GM21515 (cell line): ENCODE data around the gene KIF20B.
"Not testable (repeated sequence)": the region's sequence is repeated elsewhere in the genome, so short reads cannot be mapped to it uniquely, and the experiment has no call there.

Experiments used
- ATAC-seq: cut with Tn5 transposase; IDR thresholded peaks from one replicate; pipeline ENCODE4 v1.9.1; 2021; ENCODE audit not compliant: unreplicated experiment

The KIF20B gene

DNA sequence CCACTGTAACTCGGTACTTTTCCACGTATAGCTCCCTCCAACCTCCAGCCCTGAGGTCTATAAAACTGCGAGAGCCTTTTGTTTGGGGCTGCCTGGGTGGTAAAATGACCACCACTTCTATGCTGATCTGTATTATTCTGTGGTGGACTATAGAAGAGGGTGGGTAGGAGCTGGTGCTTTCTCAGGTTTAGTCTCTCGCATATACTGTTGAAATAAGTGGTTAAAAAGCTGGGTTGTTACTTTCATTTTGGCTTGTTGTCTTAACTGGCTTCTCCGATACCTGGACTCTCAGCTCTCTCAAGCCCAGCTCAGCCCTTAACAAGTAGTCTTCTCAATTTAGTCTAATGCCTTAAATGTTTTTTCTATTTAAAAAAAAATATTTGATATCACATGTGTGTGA is 70.3 kb downstream of the KIF20B start:
- no peak for ATAC-seq

- ATAC-seq = no peak
Measured at GRCh38 chr10:89773081-89773480, 71.7 kb downstream of the KIF20B start.

DNA sequence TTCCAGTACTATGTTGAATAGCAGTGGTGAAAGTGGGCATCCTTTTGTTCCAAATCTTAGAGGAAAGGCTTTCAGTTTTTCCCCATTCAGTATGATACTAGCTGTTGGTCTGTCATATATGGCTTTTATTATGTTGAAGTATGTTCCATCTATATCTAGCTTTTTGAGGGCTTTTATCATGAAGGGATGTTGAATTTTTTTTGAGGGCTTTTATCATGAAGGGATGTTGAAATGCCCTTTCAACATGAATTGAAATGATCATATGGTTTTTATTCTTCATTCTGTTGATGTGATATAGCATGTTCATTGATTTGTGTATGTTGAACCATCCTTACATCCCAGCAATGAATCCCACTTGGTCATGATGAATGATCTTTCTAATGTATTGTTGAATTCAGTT is 75.3 kb downstream of the KIF20B start:
- no peak for ATAC-seq

DNA sequence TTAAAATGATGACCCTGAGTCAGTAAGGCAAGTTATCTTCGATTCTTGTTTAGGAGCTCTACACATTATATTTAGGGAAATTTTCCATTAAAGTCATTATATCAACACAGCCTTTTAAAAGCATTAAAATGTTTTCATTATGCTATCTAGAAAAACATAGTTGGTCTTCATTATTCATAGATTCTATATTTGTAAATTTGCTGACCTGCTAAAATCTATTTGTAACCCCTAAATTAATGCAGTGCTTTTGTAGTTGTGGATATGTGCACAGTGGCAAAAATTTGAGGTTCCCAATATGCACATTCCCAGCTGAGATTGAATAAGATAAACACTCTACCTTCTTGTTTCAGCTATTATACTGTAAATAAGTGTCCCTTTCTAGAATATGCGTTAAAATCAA is 81.1 kb downstream of the KIF20B start:
- ATAC-seq = no peak

GRCh38 chr10:89783406-89783805 is 82.0 kb downstream of the KIF20B start:
- no peak for ATAC-seq

DNA sequence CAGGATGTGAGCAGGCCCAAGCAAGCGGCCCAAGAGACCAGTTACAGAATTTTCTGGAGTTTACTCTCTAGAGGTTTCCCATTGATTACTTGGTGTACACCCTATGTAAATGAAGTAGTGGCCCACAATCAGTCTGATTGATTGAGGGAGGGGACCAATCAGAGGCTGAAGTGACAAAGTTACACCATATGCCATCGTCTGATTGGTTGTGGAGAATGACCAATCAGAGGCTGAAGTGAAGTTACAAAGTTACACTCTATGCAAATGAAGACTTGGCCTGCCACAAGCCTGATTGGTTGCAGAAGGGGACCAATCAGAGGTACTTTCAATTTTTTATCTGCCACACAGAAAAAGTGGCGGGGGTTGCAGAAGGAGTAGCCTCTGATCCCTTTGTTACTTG is 83.7 kb downstream of the KIF20B start:
- ATAC-seq = no peak

- ATAC-seq = no peak
Measured at GRCh38 chr10:89789188-89789877, 87.9 kb downstream of the KIF20B start.

DNA sequence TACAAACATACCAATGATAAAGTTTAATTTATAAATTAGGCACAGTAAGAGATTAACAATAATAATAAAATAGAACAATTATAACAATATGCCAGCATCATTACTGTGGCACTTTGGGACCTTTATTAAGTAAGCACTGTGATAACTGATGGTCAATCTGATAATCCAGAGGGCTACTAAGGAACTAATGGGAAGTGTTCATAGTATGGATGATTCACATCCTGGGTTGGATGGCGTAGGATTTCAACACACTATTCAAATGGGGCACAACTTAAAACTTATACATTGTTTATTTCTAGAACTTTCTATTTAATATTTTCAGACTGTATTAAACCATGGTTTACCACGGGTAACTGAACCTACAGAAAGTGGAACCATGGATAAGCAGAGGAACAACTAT is 90.8 kb downstream of the KIF20B start:
- no peak for ATAC-seq

DNA sequence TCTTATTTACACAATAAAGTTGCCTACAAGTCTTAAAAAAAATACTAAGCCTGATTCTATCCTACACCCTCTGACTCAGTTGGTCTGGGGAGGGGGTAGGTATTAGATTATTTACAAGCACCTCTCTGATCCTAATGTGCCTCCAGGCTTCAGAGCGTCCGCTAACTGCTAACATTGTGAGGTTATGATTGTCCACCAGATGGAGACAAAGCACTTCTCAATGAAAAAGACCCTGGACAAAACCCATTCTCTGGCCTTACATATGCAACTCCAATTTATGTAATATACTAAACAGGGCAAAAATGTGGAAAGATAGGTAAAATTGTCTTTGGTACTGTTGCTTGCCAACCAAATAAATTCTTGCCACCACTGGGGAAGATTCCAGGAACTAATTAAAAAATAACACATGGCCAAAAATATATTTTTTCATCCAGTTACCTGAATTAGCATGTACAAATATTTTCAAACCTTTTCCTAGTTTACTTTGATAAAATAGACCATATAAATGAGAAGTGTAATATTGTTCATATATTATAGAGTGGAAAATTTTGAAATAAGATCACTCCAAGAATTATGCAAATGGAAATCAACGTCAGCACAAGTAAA is 92.4 kb downstream of the KIF20B start:
- ATAC-seq = peak; percentile 70

DNA sequence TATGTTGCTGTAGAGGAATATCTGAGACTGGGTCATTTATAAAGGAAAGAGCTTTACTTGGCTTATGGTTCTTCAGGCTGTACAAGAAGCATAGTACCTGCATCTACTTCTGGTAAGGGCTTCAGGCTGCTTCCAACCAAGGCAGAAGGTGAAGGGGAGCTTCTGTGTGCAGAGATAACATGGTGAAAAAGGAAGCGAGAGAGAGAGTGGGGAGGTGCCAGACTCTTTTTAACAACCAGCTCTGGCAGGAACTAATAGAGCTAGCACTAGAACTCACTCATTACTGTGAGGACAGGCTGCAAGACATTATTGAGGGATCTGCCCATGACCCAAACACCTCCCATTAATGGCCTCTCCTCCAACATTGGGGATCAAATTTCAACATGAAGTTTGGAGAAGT is 94.5 kb downstream of the KIF20B start:
- ATAC-seq = peak; percentile 57

- ATAC-seq = no peak
Measured at GRCh38 chr10:89798092-89798491, 96.7 kb downstream of the KIF20B start.

DNA sequence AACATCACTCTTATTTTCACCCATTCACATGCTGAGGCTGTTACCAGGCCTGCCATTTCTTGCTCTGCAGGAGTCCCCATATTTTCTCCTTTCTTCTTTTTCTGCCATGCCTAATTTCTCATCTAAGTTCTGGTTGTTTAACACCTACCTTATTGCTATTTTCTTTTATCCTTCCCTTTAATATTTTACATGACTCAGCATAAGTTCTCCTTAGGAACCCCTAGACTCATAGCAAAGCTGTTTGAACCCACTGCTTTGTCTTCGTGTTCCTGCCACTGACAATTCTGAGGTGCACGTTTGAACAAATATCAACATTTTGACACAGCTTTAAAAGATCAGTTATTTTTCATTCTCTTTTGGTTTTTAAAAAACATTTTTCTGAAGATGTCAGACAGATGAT is 98.2 kb downstream of the KIF20B start:
- no peak for ATAC-seq

DNA sequence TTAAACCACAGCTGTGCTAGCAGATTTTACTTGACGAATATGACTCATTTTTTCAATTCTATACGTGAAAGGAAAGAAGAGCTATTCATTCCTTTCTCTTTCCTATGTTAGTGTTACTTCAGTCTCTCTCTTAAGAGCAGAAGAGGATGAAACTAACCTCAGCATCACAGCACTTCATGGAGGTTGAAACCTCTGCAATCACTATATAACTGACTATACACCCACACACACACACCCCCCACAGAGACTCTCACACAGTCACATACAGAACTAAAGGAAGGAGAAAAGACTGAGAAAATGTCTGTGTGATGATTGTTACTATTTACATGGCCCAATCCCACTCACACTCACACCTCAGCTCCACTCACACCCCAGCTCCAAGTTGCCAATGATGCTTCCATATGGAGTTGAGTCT is 104.2 kb downstream of the KIF20B start:
- peak; percentile 85 for ATAC-seq

DNA sequence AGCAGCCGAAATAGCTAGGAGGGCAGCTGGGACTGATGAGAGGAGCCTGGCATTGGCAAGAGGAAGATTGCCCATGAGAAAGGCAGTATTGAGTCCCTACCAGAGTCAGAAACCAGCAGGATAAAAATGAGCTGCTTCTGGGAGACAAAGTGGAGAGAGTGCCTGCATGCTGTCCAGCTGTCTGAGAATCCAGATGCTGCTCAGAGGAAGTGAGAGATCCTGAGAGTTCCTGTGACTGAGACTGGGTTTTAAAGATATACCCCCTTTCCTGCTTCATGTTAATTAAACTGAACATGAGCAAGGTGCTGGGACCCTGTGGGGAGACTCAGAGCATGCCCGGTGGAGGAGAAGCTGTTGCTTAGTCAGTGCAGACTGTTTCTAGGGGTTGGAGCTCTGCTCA is 107.5 kb downstream of the KIF20B start:
- ATAC-seq = no peak

DNA sequence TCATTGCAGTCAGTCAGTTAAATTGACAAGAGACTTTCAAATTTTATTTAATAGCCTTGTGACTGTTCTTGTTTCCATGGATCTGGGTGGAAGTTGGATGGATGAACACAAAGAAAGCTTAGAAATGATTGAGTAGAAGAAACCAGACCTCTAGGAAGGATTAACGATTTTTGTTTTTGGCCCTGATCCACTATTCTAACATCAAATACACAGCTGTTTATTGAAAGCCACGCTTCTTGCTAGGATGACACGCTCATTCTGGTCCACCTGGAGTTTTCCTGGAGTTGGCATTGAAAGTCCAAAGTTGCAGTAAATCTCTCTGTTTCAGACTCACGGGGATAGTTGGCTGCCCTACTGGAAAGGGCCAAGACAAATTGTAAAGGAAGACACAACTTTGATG is 108.4 kb downstream of the KIF20B start:
- ATAC-seq = no peak

DNA sequence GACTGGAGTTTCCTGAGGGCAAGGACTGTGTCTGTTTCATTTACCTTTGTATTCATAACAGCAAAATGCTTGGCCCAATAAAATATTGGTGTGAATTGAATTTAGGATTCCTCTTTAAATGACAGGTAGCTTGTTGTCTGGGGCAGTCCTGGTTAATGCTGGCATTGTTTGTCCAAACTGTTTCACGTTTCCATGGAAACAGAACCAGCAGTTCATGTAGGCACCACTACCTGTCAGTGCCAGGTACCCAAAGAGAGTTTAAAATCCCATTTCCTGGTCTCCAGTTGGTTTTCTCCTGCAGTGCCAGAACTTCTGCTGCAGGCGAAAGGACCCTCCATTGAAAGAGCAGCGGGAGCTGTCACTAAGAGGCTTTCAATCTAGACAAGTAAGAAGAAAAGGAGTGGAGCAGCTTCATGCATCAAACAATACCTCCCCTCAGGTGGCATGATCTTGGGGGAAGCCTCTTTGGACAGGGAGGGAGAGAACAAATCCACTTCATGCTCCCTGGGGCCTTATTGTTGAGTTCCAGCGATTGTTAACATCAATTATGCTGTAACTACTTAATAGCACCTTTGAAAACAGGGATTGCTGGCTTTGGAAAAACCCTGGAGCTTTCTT is 109.6 kb downstream of the KIF20B start:
- ATAC-seq = no peak

DNA sequence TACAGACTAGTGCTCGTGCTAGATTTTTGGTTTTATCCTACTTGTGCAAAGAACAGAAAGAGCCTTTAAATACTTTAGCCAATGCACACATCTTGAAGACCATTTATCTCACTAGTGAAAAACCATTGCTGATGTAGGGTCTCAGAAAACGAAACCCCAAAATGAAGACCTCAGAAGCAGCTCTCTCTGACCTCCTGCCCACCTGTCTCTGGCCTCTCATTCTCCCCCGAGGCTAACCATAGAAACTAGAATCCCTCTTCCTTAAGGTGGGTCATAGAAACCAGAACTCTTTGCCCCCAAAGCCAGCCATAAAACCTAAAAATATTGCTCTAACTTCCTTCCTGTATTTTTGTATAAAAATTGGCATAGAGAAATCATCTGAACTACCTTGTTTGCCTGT is 112.2 kb downstream of the KIF20B start:
- peak; percentile 53 for ATAC-seq

DNA sequence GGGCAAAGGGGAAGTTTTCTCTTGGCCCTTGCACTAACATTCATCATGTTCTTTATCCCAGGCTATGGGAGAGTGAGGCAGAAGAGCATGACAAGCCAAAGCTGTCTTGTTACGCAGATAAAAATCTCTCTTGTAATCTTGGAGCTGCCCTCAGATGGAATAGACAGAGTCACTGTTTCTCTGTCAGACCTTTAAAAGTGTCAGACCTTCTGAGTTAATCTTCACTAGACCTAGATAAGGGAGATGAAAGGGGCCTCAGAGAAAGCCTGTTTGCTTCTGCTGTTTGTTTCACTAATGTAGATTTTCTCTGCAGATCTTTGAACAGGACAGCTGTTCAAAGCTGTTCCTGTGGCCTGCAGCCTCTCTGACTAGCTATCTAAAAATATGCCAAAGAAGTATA is 112.9 kb downstream of the KIF20B start:
- ATAC-seq = no peak

GRCh38 chr10:89815049-89815853 is 113.9 kb downstream of the KIF20B start:
- ATAC-seq = no peak

DNA sequence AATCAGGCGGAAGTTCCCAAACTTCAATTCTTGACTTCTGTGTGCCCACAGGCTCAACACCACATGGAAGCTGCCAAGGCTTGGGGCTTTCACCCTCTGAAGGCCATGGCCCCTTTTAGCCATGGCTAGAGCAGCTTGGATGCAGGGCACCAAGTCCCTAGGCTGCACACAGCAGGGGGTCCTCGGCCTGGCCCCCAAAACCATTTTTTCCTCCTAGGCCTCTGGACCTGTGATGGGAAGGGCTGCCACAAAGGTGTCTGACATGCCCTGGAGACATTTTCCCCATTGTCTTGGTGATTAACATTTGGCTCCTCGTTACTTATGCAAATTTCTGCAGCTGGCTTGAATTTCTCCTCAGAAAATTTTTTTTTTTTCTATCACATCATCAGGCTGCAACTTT is 117.6 kb downstream of the KIF20B start:
- ATAC-seq = not testable (repeated sequence)
